ENCODE results near the gene BLZF1.
"Not testable (repeated sequence)": the region's sequence is repeated elsewhere in the genome, so short reads cannot be mapped to it uniquely, and the experiment has no call there.

The BLZF1 gene

GRCh38 chr1:169363046-169363730, 4.8 kb upstream of the BLZF1 start:
- peak; percentile 15 for DNase-seq

- no peak for DNase-seq
Observed at GRCh38 chr1:169364948-169365347, 3.0 kb upstream of the BLZF1 start.

- no peak for DNase-seq
Observed at GRCh38 chr1:169367096-169367685, 804 bp upstream of the BLZF1 start.

GRCh38 chr1:169368406-169368769, 393 bp downstream of the BLZF1 start:
- DNase-seq = no peak

GRCh38 chr1:169371404-169371803, 3.4 kb downstream of the BLZF1 start:
- no peak for DNase-seq

- DNase-seq = no peak
Observed at GRCh38 chr1:169381162-169381561, 13.2 kb downstream of the BLZF1 start.

- no peak for DNase-seq
Observed at GRCh38 chr1:169383449-169383848, 15.5 kb downstream of the BLZF1 start.

GRCh38 chr1:169387399-169387798, 19.4 kb downstream of the BLZF1 start:
- DNase-seq = no peak

- no peak for DNase-seq
Observed at GRCh38 chr1:169390303-169390702, 22.3 kb downstream of the BLZF1 start.

- DNase-seq = no peak
Observed at GRCh38 chr1:169392406-169392805, 24.4 kb downstream of the BLZF1 start.

GRCh38 chr1:169395955-169396354, 28.0 kb downstream of the BLZF1 start:
- no peak for DNase-seq

- DNase-seq = not testable (repeated sequence)
Observed at GRCh38 chr1:169402578-169402977, 34.6 kb downstream of the BLZF1 start.

- DNase-seq = not testable (repeated sequence)
Observed at GRCh38 chr1:169408340-169408739, 40.3 kb downstream of the BLZF1 start.

GRCh38 chr1:169414952-169415351, 47.0 kb downstream of the BLZF1 start:
- DNase-seq = no peak

GRCh38 chr1:169421309-169421708, 53.3 kb downstream of the BLZF1 start:
- no peak for DNase-seq

GRCh38 chr1:169426174-169426705, 58.2 kb downstream of the BLZF1 start:
- no peak for DNase-seq

GRCh38 chr1:169427081-169427641, 59.2 kb downstream of the BLZF1 start, which contains the start of gene CCDC181:
CCDC181 (minus strand) TSS chr1:169427474; CDS start chr1:169424927, 2,547 bp downstream.
- DNase-seq = no peak
